GM21515 (cell line): Measurements from ENCODE around the gene NPEPL1.
"Not testable (repeated sequence)": the region's sequence is repeated elsewhere in the genome, so short reads cannot be mapped to it uniquely, and the experiment has no call there.

Source experiments
- ATAC-seq: cut with Tn5 transposase; IDR thresholded peaks from one replicate; pipeline ENCODE4 v1.9.1; 2021; ENCODE audit not compliant: unreplicated experiment

Gene NPEPL1

DNA sequence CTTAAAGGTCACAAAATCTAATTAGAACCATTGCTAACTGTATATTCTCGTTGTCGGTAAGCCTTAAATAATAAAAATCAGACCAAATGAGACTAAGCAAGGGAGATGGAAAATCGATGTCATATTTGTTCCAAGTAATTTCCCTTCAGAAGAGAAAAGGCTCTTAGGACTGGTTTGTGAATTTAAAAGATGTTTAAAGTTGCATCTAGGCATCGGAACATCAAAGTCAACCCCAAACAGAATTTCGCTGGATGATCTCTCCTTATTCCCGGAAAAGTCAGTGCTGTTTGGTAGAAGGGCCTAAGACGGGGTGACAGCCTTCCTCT, 63.8 kb downstream of the NPEPL1 start:
- ATAC-seq, result no peak

DNA sequence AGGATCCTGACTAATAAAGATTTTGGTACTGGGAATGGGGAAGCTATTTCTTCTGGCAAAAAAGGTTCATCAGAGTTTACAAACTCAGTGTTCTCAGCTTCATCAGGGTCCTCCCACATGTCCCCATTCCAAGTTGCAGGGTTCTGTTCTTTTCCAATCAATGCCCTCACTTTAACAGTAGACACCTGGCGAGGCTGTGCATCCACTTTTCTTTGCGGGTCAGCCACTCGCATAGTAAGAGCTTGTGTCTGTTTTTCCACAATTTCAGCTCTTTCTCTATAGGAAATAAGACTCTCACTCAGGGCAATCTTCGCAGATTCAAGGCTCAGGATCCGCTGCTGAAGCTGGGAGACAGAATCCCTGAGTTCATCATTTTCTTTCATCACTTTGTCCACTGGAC, 65.0 kb downstream of the NPEPL1 start:
- ATAC-seq, result not testable (repeated sequence)

DNA sequence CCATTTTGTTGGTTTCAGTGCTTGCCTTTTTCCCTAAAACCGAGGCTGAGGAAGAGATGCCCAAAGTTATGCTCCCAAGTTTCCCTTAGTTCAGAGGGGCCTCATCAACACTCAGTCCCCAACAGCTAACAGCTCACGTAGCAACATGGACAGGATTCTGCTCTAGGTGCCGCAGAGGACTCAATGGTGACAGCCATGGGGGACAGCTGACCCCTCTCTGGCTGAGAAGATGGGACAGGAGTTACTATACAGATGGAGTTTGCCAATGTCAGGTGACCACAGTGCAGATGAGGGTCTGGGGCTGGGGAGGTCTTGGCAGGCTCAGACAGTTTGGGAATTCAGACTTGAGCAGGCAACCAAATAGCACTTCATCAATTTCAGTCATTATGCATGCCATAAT, 67.3 kb downstream of the NPEPL1 start:
- no peak for ATAC-seq

DNA sequence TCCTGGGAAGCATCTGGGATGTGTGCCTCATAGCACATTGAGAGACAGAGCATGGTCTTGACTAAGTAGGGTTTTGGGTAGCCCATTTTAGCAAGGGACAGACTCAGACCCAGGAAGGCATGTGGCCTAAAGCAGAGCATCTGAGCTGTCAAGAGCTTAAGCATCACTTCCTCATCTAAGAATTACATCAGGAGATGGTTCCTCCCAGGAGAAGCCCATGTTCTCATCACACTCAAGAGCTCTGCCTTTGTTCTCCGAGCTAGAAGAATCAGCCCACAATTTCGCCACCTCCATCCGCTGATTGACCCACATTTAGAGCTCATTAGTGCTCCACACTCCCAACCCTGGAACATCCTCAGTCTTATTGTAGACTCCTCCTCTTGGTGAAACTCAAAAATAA, 68.3 kb downstream of the NPEPL1 start:
- ATAC-seq, result no peak

GRCh38 chr20:58762120-58762519, 69.5 kb downstream of the NPEPL1 start:
- no peak for ATAC-seq

DNA sequence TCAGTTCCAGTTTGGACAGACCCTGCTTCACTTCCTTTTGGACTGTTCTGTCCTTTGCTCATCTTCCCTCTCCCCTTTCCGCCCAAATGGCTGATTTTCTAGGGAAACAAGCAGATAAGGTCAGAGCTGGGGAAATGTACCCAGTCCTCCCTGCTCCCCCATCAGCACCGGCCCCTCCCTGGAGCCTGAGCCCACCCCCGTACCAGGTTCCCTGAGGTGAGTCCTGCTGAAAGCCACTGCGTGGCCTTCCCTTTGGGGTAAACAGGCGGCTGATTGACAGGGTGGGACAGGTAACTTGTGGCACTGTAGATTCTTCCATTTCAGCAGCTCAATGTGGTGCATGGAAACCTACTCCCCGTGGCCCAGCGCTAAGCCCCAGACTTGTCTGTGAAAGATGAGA, 70.5 kb downstream of the NPEPL1 start:
- no peak for ATAC-seq
